GM23248 (cell line): ENCODE data around the gene CCM2.

ENCODE experiments used
- EZH2 ChIP-seq: fragments of 200-600 bp; sonication (generic); IDR thresholded peaks from 2 replicates; pipeline ENCODE4 v1.6.1; 2018; ENCODE audit warnings: antibody characterized with exemption, mild to moderate bottlenecking; ENCODE audit not compliant: insufficient read depth, poor library complexity, severe bottlenecking
- EZH2phosphoT487 ChIP-seq: fragments of 200-600 bp; sonication (generic); IDR thresholded peaks from 2 replicates; pipeline ENCODE4 v1.6.1; 2018; ENCODE audit warnings: antibody characterized with exemption, moderate library complexity, mild to moderate bottlenecking, low read depth; ENCODE audit not compliant: insufficient read depth

DNA sequence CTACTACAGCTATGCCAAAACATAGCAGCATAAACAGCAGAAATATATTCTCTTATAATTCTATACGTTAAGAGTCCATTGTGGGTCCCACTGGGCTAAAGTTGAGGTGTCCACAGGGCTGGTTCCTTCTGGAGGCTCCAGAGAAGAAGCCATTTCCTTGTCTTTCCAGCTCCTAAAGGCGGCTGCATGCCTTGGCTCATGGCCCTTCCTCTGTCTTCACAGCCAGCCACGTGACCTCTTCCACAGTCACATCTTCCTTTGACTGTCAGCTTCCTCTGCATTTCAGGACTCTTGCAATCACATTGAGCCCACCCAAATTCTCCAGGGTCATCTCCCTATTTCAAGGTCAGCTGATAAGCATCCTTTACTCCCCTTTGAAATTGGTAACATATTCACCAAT lies 71.5 kb downstream of the CCM2 start:
- TF ChIP-seq EZH2 (no peak), EZH2phosphoT487 (no peak)
